Upper lobe of left lung (tissue), 4 donors: Measurements from ENCODE around the gene MRTFB.

Experiments
- CTCF ChIP-seq, 6 experiments: fragments of 450-650 bp in 4 of 6; fragments of 200-600 bp in 2 of 6; sonication (generic) in 2 of 6; IDR thresholded peaks; one replicate each; pipeline ENCODE4 v1.5.1; 2016 to 2019; ENCODE audit warnings: antibody characterized with exemption in 6 of 6
- EP300 ChIP-seq, 4 donors: sonication (generic); formaldehyde crosslinking; IDR thresholded peaks; one replicate each; pipeline ENCODE4 v1.5.1; 2017; ENCODE audit warnings: antibody characterized with exemption in 4 of 4, control low read depth in 2 of 4
- POLR2A ChIP-seq, 4 donors: fragments of 450-650 bp; IDR thresholded peaks; one replicate each; pipeline ENCODE4 v1.5.1; 2016 to 2017; ENCODE audit warnings: antibody characterized with exemption in 4 of 4, mild to moderate bottlenecking in 2 of 4
- POLR2AphosphoS5 ChIP-seq, 2 donors: sonication (generic); formaldehyde crosslinking; IDR thresholded peaks; one replicate each; pipeline ENCODE4 v1.5.1; 2017; ENCODE audit warnings: antibody characterized with exemption in 2 of 2

- no peak for TF ChIP-seq POLR2A (IDR thresholded peaks at IDR 0.05)
- TF ChIP-seq POLR2AphosphoS5 (IDR thresholded peaks at IDR 0.05), result no peak
- no peak for TF ChIP-seq CTCF (IDR thresholded peaks at IDR 0.05)
- no peak for TF ChIP-seq EP300 (IDR thresholded peaks at IDR 0.05)
Measured at GRCh38 chr16:14177704-14178103, 106.6 kb downstream of the MRTFB start.
